Gastroesophageal sphincter (tissue), 3 donors: Measurements from ENCODE around the gene PEX3.

Experiments used
- CTCF ChIP-seq, 4 experiments: fragments of 200-600 bp in 2 of 4; fragments of 450-650 bp in 2 of 4; sonication (generic) in 1 of 4; IDR thresholded peaks; one replicate each; pipeline ENCODE4 v1.5.1; 2017 to 2019; ENCODE audit warnings: antibody characterized with exemption in 4 of 4, mild to moderate bottlenecking in 2 of 4, moderate library complexity in 2 of 4
- EP300 ChIP-seq: sonication (generic); formaldehyde crosslinking; IDR thresholded peaks from one replicate; pipeline ENCODE4 v1.6.1; 2017; ENCODE audit warnings: antibody characterized with exemption, mild to moderate bottlenecking
- POLR2A ChIP-seq, 2 donors: fragments of 450-650 bp; IDR thresholded peaks; one replicate each; pipeline ENCODE4 v1.6.1; 2017; ENCODE audit warnings: antibody characterized with exemption in 2 of 2, mild to moderate bottlenecking in 2 of 2, moderate library complexity in 1 of 2
- POLR2AphosphoS5 ChIP-seq: sonication (generic); formaldehyde crosslinking; IDR thresholded peaks from one replicate; pipeline ENCODE4 v1.6.1; 2017; ENCODE audit warnings: antibody characterized with exemption

GRCh38 chr6:143406673-143407072 is 43.9 kb upstream of the PEX3 start:
- TF ChIP-seq POLR2A (IDR thresholded peaks at IDR 0.05): no peak
- no peak for TF ChIP-seq CTCF (IDR thresholded peaks at IDR 0.05)
- TF ChIP-seq POLR2AphosphoS5: no peak
- no peak for TF ChIP-seq EP300
